Adrenal gland (tissue), 12 donors: Measurements from ENCODE around the gene SIRT1. TPM values are rescaled to one million over a fixed set of nuclear protein-coding genes. Genes with fewer than 3 reads are reported as not detected.

Experiments used
- DNase-seq, 7 donors: peaks; one replicate each; pipeline ENCODE4 v3.0.0-alpha.2; 2019 to 2020
- H3K27ac ChIP-seq, 5 donors: fragments of 200-600 bp; sonication (generic) in 4 of 5; 1 replicate in 3 of 5; 2 replicates in 2 of 5; pipeline versions ENCODE4 v1.5.1 to v1.8.0; 2016 to 2020; ENCODE audit warnings: mild to moderate bottlenecking in 1 of 5
- H3K27me3 ChIP-seq: fragments of 200-600 bp; 2 replicates; pipeline ENCODE4 v1.8.0; 2021
- H3K36me3 ChIP-seq, 2 donors: fragments of 200-600 bp; replicated peaks in 1 of 2; 1 replicate in 1 of 2; 2 replicates in 1 of 2; pipeline versions ENCODE4 v1.5.1 to v1.8.0; 2018 to 2022
- H3K4me1 ChIP-seq, 2 donors: fragments of 200-600 bp; replicated peaks in 1 of 2; 1 replicate in 1 of 2; 2 replicates in 1 of 2; pipeline versions ENCODE4 v1.5.1 to v1.8.0; 2018 to 2021
- H3K4me3 ChIP-seq, 4 donors: fragments of 200-600 bp; sonication (generic) in 3 of 4; one replicate each; pipeline ENCODE4 v1.5.1; 2016 to 2018
- H3K9me3 ChIP-seq, 3 donors: fragments of 200-600 bp; sonication (generic) in 1 of 3; replicated peaks in 1 of 3; 1 replicate in 2 of 3; 2 replicates in 1 of 3; pipeline versions ENCODE4 v1.5.1 to v1.8.0; 2016 to 2021
- CTCF ChIP-seq, 6 experiments: fragments of 450-650 bp in 4 of 6; fragments of 200-600 bp in 2 of 6; sonication (generic) in 1 of 6; IDR thresholded peaks; 1 replicate in 5 of 6; 2 replicates in 1 of 6; pipeline versions ENCODE4 v1.5.1 to v1.8.0; 2016 to 2021; ENCODE audit warnings: antibody characterized with exemption in 6 of 6, mild to moderate bottlenecking in 2 of 6, moderate library complexity in 1 of 6
- POLR2A ChIP-seq, 2 donors: fragments of 450-650 bp; IDR thresholded peaks; one replicate each; pipeline ENCODE4 v1.6.1; 2017; ENCODE audit warnings: antibody characterized with exemption in 2 of 2, mild to moderate bottlenecking in 2 of 2, moderate library complexity in 1 of 2
- WGBS, 4 donors: extraction: QIAGEN DNeasy Blood & Tissue Kit in 2 of 4; methylation state at CpG; one replicate each; pipeline versions ENCODE4 v1.1.5 to v1.1.7; 2013 to 2017; 5-methylcytosine and 5-hydroxymethylcytosine counted together
- intact Hi-C, 2 donors: fragments of 100-400 bp; cut with DNase I; formaldehyde crosslinking; loops; one replicate each; pipeline versions ENCODE4 v1.14.1 to v1.15.0; 2022 to 2023
- polyA plus RNA-seq, 3 donors: library from polyadenylated mRNA; stranded (reverse); fragments of 200-250 nt in 2 of 3; fragments of 350-450 nt in 1 of 3; fragmentation: Illumina TruSeq in 1 of 3; extraction: RNeasy Lipid Tissue Mini Kit (QIAGEN cat#74804) in 1 of 3; gene quantifications; one replicate each; pipeline ENCODE4 v1.2.3, GENCODE V29; 2013 to 2014
- total RNA-seq, 9 donors: library from RNA; depleted of rRNA in 4 of 9; stranded (reverse); fragments of >200 nt in 4 of 9; fragments of 120-200 nt in 1 of 9; fragmentation: NEBNext Ultra II Directional in 1 of 9; extraction: Animal tissue kit (Norgen Biotek cat#: 25700) in 1 of 9; gene quantifications; one replicate each; pipeline versions ENCODE4 v1.1.0 to v1.2.4, GENCODE V29; 2013 to 2023
- donor health status: healthy with polysubstance abuse.
- donor health status: Bipolar disorder and iron deficiency.
- donor health status: DM: yes; HTN: yes; CAD: no.
- donor health status: DM: no; HTN: no; CAD: no.
- donor health status: DM: no; HTN: no; CAD: no.
- donor health status: DM: yes; HTN: yes; CAD: no.

Gene SIRT1
- total and polyA plus RNA-seq, 12 donors, result 14.8 to 51.8 (median 26.2) TPM

GRCh38 chr10:67843284-67843683 lies 41.2 kb upstream of the SIRT1 start:
- 76 to 91% (median 87%) methylated on average over 2 of the region's 2 CpGs for WGBS, 4 donors
- intact Hi-C loops, result no loop called here
- H3K9me3 ChIP-seq, result no peaks in the 10 kb centered on the region
- DNase-seq, result no peak
- H3K27me3 ChIP-seq, result no peaks in the 10 kb centered on the region
- TF ChIP-seq CTCF (IDR thresholded peaks at IDR 0.05) (no peak), POLR2A (IDR thresholded peaks at IDR 0.05) (no peak)
- H3K4me1 ChIP-seq, result no peaks in the 10 kb centered on the region
- H3K4me3 ChIP-seq, result no peak overlapping the region
- no peaks in the 10 kb centered on the region for H3K36me3 ChIP-seq
- H3K27ac ChIP-seq, result no peak overlapping the region

- DNase-seq, result peak; percentile 97 to 99 (median 97)
- Histone ChIP-seq H3K9me3 (no peaks in the 10 kb centered on the region), H3K27ac (peak overlapping the region; percentile 91 to 100 (median 95)), H3K4me3 (peak overlapping the region; percentile 51 to 98 (median 77)), H3K27me3 (no peaks in the 10 kb centered on the region), H3K4me1 (peaks cover 5 to 8% of the 10 kb centered on the region in 2 donors), H3K36me3 (no peaks in the 10 kb centered on the region)
- intact Hi-C loops, result loop anchor here in 1 of 2 donors (10.0 kb wide), 1 partner anchor 355 kb away; no protein-coding TSS in a partner anchor
- WGBS, 4 donors, result 0 to 1% (median 1%) methylated on average over 20 to 36 of the region's 36 CpGs
- TF ChIP-seq POLR2A (IDR thresholded peaks at IDR 0.05) (peak; percentile 53 to 76), CTCF (IDR thresholded peaks at IDR 0.05) (peak in 4 of 6 experiments; percentile 15 to 40 (median 30))
Observed at GRCh38 chr10:67849331-67850011, 35.0 kb upstream of the SIRT1 start.

- Histone ChIP-seq H3K9me3 (no peaks in the 10 kb centered on the region), H3K4me3 (no peak overlapping the region), H3K36me3 (no peaks in the 10 kb centered on the region), H3K4me1 (peaks cover 5 to 8% of the 10 kb centered on the region in 2 donors), H3K27me3 (no peaks in the 10 kb centered on the region), H3K27ac (no peak overlapping the region)
- TF ChIP-seq CTCF (IDR thresholded peaks at IDR 0.05) (no peak), POLR2A (IDR thresholded peaks at IDR 0.05) (no peak)
- 73 to 89% (median 79%) methylated on average over 2 of the region's 2 CpGs for WGBS, 4 donors
- intact Hi-C loops, result loop anchor here in 1 of 2 donors (10.0 kb wide), 1 partner anchor 354 kb away; no protein-coding TSS in a partner anchor
- DNase-seq, result no peak
Observed at GRCh38 chr10:67851186-67851585, 33.3 kb upstream of the SIRT1 start.

GRCh38 chr10:67852761-67853160 lies 31.7 kb upstream of the SIRT1 start:
- H3K9me3 ChIP-seq, result no peaks in the 10 kb centered on the region
- no peak for TF ChIP-seq CTCF (IDR thresholded peaks at IDR 0.05)
- no peak for TF ChIP-seq POLR2A (IDR thresholded peaks at IDR 0.05)
- H3K27ac ChIP-seq, result no peak overlapping the region
- WGBS, 4 donors, result 63 to 72% (median 72%) methylated on average over 5 of the region's 5 CpGs
- DNase-seq, result no peak
- no peaks in the 10 kb centered on the region for H3K36me3 ChIP-seq
- H3K4me3 ChIP-seq, result no peak overlapping the region
- H3K4me1 ChIP-seq, result peaks cover 5 to 8% of the 10 kb centered on the region in 2 donors
- intact Hi-C loops, result loop anchor here in 1 of 2 donors (10.0 kb wide), 1 partner anchor 352 kb away; no protein-coding TSS in a partner anchor
- H3K27me3 ChIP-seq, result no peaks in the 10 kb centered on the region
